PC-3 (cell line): ENCODE measurements around the gene MSH3.

Experiments used
- EZH2 ChIP-seq: fragments of 300-600 bp; sonication (generic); IDR thresholded peaks from one replicate; pipeline ENCODE4 v1.6.1; 2017; ENCODE audit warnings: antibody characterized with exemption, mild to moderate bottlenecking, low read length; ENCODE audit not compliant: unreplicated experiment
- EZH2phosphoT487 ChIP-seq: fragments of 300-600 bp; sonication (generic); IDR thresholded peaks from 2 replicates; pipeline ENCODE4 v1.6.1; 2018; ENCODE audit warnings: mild to moderate bottlenecking, antibody characterized with exemption, low read length, borderline replicate concordance
- TF ChIP-seq, protein P1 (sequence below): fragments of 300-600 bp; sonication (generic); conservative IDR thresholded peaks from 2 replicates; pipeline ENCODE4 v1.5.1; 2017; ENCODE audit warnings: antibody characterized with exemption, low read depth, mild to moderate bottlenecking, low read length

- TF ChIP-seq, protein P1, sequence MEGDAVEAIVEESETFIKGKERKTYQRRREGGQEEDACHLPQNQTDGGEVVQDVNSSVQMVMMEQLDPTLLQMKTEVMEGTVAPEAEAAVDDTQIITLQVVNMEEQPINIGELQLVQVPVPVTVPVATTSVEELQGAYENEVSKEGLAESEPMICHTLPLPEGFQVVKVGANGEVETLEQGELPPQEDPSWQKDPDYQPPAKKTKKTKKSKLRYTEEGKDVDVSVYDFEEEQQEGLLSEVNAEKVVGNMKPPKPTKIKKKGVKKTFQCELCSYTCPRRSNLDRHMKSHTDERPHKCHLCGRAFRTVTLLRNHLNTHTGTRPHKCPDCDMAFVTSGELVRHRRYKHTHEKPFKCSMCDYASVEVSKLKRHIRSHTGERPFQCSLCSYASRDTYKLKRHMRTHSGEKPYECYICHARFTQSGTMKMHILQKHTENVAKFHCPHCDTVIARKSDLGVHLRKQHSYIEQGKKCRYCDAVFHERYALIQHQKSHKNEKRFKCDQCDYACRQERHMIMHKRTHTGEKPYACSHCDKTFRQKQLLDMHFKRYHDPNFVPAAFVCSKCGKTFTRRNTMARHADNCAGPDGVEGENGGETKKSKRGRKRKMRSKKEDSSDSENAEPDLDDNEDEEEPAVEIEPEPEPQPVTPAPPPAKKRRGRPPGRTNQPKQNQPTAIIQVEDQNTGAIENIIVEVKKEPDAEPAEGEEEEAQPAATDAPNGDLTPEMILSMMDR, result no peak
- TF ChIP-seq EZH2phosphoT487, result no peak
- TF ChIP-seq EZH2, result no peak
Observed at GRCh38 chr5:80864706-80865435, 210.4 kb downstream of the MSH3 start.
